ENCODE measurements around the gene KRTAP4-16. TPM values are rescaled to one million over a fixed set of nuclear protein-coding genes. Genes with fewer than 3 reads are reported as not detected.
"Not testable (repeated sequence)": the region's sequence is repeated elsewhere in the genome, so short reads cannot be mapped to it uniquely, and the experiment has no call there.

Gene KRTAP4-16
- total RNA-seq, 1 donor from 2014 or later = not detected

GRCh38 chr17:41098481-41098880, 3.5 kb downstream of the KRTAP4-16 start:
- TF ChIP-seq CTCF (IDR thresholded peaks at IDR 0.05) = no peak
- ATAC-seq (ENCODE audit: low read depth) (no peak), DNase-seq (no peak)
- H3K27ac Mint-ChIP-seq = no peak overlapping the region
- intact Hi-C loops (cut with micrococcal nuclease) = no loop called here
- peaks cover 10% of the 10 kb centered on the region for H3K4me1 Mint-ChIP-seq
- CTCF ChIA-PET = no interaction called here
- POLR2A ChIA-PET = no interaction called here
- H3K27me3 Mint-ChIP-seq = peaks cover 25% of the 10 kb centered on the region
- no peak overlapping the region for H3K4me3 Mint-ChIP-seq
- H3K9me3 Mint-ChIP-seq = no peaks in the 10 kb centered on the region
- no peaks in the 10 kb centered on the region for H3K36me3 Mint-ChIP-seq (ENCODE audit: low read depth)

GRCh38 chr17:41098042-41098441, 4.0 kb downstream of the KRTAP4-16 start, which contains the start of gene KRTAP4-8:
Gene KRTAP4-8 (minus strand): TSS chr17:41098142. CDS start chr17:41098084, 58 bp downstream.
- POLR2A ChIA-PET = no interaction called here
- H3K27ac Mint-ChIP-seq = no peak within 1 kb of the TSS
- H3K9me3 Mint-ChIP-seq = peaks cover 1% of the 10 kb centered on the region
- no peak for TF ChIP-seq CTCF (IDR thresholded peaks at IDR 0.05)
- no peaks in the 10 kb centered on the region for H3K36me3 Mint-ChIP-seq (ENCODE audit: low read depth)
- DNase-seq = no peak
- CTCF ChIA-PET = no interaction called here
- no peak for ATAC-seq (ENCODE audit: low read depth)
- H3K27me3 Mint-ChIP-seq = peaks cover 25% of the 10 kb centered on the region
- H3K4me3 Mint-ChIP-seq = no peak within 1 kb of the TSS
- peaks cover 10% of the 10 kb centered on the region for H3K4me1 Mint-ChIP-seq
- intact Hi-C loops (cut with micrococcal nuclease) = no loop called here

DNA sequence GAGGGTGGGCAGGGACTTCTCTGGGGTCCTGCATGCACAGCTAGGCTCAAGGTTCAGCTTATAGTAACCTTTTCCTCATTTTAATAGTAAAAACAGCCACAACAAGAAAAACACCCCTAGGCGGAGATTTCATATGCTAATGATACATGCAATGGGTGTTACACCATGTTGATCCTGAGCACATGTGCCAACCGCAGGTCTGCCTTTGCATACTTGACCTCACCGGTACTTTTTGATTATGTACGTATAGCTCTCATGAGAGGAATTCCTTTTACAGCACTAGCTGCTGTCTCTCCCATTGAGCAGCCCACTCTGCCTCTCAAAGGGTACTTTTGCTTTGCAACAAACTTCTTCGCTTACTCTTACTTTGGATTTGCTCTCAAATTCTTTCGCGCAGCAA, 6.0 kb downstream of the KRTAP4-16 start:
- DNase-seq (no peak), ATAC-seq (ENCODE audit: low read depth) (no peak)
- intact Hi-C loops (cut with micrococcal nuclease) = no loop called here
- Mint-ChIP-seq H3K36me3 (ENCODE audit: low read depth) (no peaks in the 10 kb centered on the region), H3K27me3 (peaks cover 25% of the 10 kb centered on the region), H3K4me1 (peaks cover 10% of the 10 kb centered on the region), H3K27ac (no peak overlapping the region), H3K9me3 (peaks cover 2% of the 10 kb centered on the region), H3K4me3 (no peak overlapping the region)
- TF ChIP-seq CTCF (IDR thresholded peaks at IDR 0.05) = no peak
- CTCF ChIA-PET = no interaction called here
- POLR2A ChIA-PET = no interaction called here

GRCh38 chr17:41088760-41089352, 13.2 kb downstream of the KRTAP4-16 start:
- CTCF ChIA-PET; DNase-seq; ATAC-seq (ENCODE audit: low read depth); H3K27ac Mint-ChIP-seq; H3K27me3 Mint-ChIP-seq; H3K9me3 Mint-ChIP-seq; POLR2A ChIA-PET; H3K4me1 Mint-ChIP-seq; H3K36me3 Mint-ChIP-seq (ENCODE audit: low read depth); H3K4me3 Mint-ChIP-seq; intact Hi-C loops (cut with micrococcal nuclease): not testable (repeated sequence)

GRCh38 chr17:41084100-41084856, 17.7 kb downstream of the KRTAP4-16 start, which contains the start of gene KRTAP4-7:
Gene KRTAP4-7 (plus strand): TSS chr17:41084150. CDS start chr17:41084207, 57 bp downstream.
- H3K27ac Mint-ChIP-seq; POLR2A ChIA-PET; H3K4me3 Mint-ChIP-seq; H3K36me3 Mint-ChIP-seq (ENCODE audit: low read depth); H3K9me3 Mint-ChIP-seq; DNase-seq; ATAC-seq (ENCODE audit: low read depth); CTCF ChIA-PET; intact Hi-C loops (cut with micrococcal nuclease); H3K4me1 Mint-ChIP-seq: not testable (repeated sequence)
- H3K27me3 Mint-ChIP-seq = peaks cover 10% of the 10 kb centered on the region

DNA sequence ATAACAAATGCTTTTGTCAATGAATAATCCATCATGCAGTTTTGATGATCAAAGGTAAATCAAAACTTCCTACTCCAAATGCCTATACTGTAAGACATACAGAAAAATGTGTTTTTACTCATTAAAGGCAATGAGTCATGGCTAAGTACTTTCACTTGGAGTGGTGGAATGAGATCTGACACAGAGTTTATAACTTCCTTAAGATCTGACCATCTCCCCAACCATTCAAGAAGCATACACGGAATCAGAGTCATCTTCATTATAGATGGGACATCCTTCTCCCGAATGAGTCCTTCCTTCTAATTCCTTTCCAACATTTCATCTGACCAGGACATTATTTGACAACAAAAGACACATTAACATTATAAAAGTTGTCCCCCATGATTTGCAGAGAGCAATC, 18.6 kb downstream of the KRTAP4-16 start:
- H3K36me3 Mint-ChIP-seq (ENCODE audit: low read depth); H3K9me3 Mint-ChIP-seq; H3K4me1 Mint-ChIP-seq; POLR2A ChIA-PET; DNase-seq; ATAC-seq (ENCODE audit: low read depth); H3K27ac Mint-ChIP-seq; H3K4me3 Mint-ChIP-seq; CTCF ChIA-PET; intact Hi-C loops (cut with micrococcal nuclease): not testable (repeated sequence)
- peaks cover 12% of the 10 kb centered on the region for H3K27me3 Mint-ChIP-seq
